ENCODE results near the gene CST4.
"Not testable (repeated sequence)": the region's sequence is repeated elsewhere in the genome, so short reads cannot be mapped to it uniquely, and the experiment has no call there.

CST4 gene

DNA sequence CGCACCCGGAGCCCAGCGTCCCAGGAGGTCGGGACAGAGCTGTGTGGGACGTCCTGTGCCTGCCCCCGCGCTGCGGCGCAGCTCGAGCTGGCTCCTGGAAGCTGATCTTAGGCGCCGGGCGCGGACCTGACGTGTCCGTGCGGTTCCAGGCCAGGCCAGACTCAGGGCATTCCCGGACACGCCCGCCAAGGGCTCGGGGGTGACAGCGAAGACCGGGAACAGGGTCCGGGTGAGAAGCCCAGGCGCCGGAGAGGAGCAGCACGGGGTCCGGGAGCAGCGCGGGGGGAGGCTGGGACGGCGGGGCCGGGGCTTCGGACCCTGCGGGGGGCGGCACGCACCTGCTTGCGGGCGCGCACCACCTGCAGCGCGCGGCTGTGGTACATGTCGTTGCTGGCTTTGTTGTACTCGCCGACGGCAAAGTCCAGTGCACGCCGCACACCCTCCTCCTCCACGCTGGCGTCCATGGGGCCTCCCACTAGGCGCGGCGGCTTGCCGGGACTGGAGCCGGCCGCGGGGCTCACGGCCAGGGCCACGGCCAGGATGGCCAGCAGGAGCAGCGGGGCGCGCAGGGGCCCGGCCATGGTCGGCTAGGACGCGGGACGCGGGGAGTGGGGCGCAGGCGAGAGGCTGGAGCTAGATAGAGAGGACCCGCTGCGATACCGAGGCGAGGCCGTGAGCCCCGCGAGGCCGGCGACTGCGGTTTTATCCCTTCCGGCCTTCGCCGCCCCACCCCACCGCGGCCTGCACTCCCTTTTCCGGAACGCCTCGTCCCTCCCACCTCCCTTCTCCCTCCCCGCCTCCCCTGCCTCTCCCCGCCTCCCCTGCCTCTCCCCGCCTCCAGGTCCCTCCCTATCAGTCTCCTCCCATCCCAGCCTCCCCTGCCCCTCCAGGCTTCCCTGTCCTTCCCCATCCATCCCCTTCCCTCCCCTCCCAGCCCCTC, 51.3 kb downstream of the CST4 start, which contains the start of gene CST3:
Gene CST3 (minus strand): TSS at position 674 of the 940 bp plus-strand sequence. CDS start 93 bp downstream, at position 581.
- Histone ChIP-seq H3K36me3 (ENCODE audit: control insufficient read depth, insufficient read depth, low read length) (no peaks in the 10 kb centered on the region), H3K27me3 (ENCODE audit: control insufficient read depth, insufficient read depth, low read length, poor library complexity, severe bottlenecking) (peaks cover 11% of the 10 kb centered on the region)
- 0 to 1% methylated on average over 92 of the region's 92 CpGs for WGBS, 2 experiments

DNA sequence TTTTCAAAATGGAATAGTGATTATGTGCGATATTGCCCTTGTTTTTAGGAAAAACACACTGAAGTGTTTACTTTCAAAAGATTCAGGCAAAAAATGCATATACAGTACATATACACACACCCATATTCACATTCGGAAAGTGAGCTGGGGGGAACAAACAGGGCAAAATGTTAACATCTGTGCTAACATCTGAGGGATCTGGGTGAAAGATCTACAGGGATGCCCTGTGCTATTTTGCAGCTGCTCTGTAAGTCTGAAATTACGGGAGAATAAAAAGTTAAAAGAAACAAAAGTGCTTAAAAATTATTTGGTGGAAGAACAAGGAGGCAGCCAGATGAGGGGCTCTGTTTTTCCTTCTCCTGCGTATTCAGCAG, 51.9 kb downstream of the CST4 start:
- peaks cover 6% of the 10 kb centered on the region for H3K4me1 ChIP-seq (ENCODE audit: control insufficient read depth, insufficient read depth, low read length)
- H3K4me3 ChIP-seq (ENCODE audit: insufficient read depth, low read depth, low read length): peak overlapping the region; percentile 49
- WGBS, 2 experiments: 47 to 52% methylated on average over 4 of the region's 4 CpGs
- H3K9me3 ChIP-seq (ENCODE audit: control insufficient read depth, low read length): no peaks in the 10 kb centered on the region
- H3K36me3 ChIP-seq (ENCODE audit: control insufficient read depth, insufficient read depth, low read length): no peaks in the 10 kb centered on the region
- H3K27ac ChIP-seq (ENCODE audit: insufficient read depth, low read depth, low read length, poor library complexity, severe bottlenecking): no peak overlapping the region
- H3K27me3 ChIP-seq (ENCODE audit: control insufficient read depth, insufficient read depth, low read length, poor library complexity, severe bottlenecking): peaks cover 11% of the 10 kb centered on the region

More for the DNA sequence above, 51.3 kb downstream of the CST4 start, which contains the start of gene CST3:
- Histone ChIP-seq H3K4me3 (ENCODE audit: insufficient read depth, low read depth, low read length) (peak within 1 kb of the TSS; percentile 49), H3K27ac (ENCODE audit: insufficient read depth, low read depth, low read length, poor library complexity, severe bottlenecking) (no peak within 1 kb of the TSS), H3K4me1 (ENCODE audit: control insufficient read depth, insufficient read depth, low read length) (peaks cover 6% of the 10 kb centered on the region), H3K9me3 (ENCODE audit: control insufficient read depth, low read length) (no peaks in the 10 kb centered on the region)

DNA sequence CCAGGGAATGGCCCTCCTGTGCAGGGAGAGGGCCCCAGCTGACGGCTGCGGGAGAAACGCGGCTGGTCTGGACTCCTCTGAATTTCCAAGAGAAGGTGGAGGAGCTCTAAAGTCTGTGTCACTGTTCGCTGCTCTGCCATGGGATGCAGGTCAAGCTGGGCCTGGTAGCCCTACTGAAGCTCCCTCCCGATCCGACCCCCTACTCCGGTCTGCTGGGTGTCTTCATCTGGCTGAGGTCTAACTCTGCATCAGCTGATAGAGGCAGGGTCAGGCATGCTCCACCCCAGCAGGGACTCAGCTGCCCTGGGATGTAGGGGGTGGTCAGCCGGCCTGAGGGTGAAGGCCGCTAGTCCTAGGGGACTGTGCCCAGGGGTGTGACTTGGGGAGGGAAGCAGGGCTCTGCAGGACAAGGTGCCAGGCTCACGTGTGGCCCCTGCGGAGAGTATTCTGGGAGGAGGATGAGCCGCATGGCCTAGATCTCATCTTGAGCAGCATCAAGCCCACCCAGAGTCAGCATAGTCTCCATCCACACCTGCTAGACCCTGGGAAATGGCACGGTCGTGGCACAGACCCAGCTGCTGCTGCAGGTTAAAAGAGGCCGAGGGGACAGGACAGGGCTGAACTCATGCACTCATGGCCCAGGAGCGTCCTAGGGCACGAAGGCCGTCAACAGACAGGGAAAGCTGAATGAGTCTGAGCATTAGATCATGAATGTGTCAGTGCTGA, 52.5 kb downstream of the CST4 start:
- Histone ChIP-seq H3K36me3 (ENCODE audit: control insufficient read depth, insufficient read depth, low read length) (no peaks in the 10 kb centered on the region), H3K4me1 (ENCODE audit: control insufficient read depth, insufficient read depth, low read length) (peaks cover 6% of the 10 kb centered on the region), H3K27ac (ENCODE audit: insufficient read depth, low read depth, low read length, poor library complexity, severe bottlenecking) (no peak overlapping the region), H3K27me3 (ENCODE audit: control insufficient read depth, insufficient read depth, low read length, poor library complexity, severe bottlenecking) (peaks cover 11% of the 10 kb centered on the region), H3K4me3 (ENCODE audit: insufficient read depth, low read depth, low read length) (peak overlapping the region; percentile 49), H3K9me3 (ENCODE audit: control insufficient read depth, low read length) (no peaks in the 10 kb centered on the region)
- WGBS, 2 experiments: 79 to 82% methylated on average over 19 of the region's 19 CpGs

DNA sequence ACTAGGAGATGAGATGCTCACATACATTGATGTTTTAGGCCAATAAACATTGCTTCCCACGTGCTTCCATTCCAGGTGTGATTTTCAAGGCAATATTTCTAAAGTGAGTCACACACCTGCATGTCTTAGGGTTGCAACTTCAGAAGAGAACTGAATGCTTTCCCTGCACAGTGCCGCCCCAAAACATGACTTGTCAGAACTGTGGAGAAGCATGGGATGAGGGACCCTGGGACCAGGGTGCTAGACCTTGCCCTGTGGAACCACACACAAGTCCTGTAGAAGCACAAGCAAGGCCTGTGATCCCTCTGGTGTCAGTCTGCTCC, 53.1 kb downstream of the CST4 start:
- not testable (repeated sequence) for H3K36me3 ChIP-seq (ENCODE audit: control insufficient read depth, insufficient read depth, low read length); H3K4me1 ChIP-seq (ENCODE audit: control insufficient read depth, insufficient read depth, low read length); H3K4me3 ChIP-seq (ENCODE audit: insufficient read depth, low read depth, low read length); H3K9me3 ChIP-seq (ENCODE audit: control insufficient read depth, low read length); H3K27ac ChIP-seq (ENCODE audit: insufficient read depth, low read depth, low read length, poor library complexity, severe bottlenecking)
- WGBS, 2 experiments: 67% methylated on average over 1 of the region's 2 CpGs; no CpG with 5 or more reads in 1 of the 2 experiments
- peaks cover 11% of the 10 kb centered on the region for H3K27me3 ChIP-seq (ENCODE audit: control insufficient read depth, insufficient read depth, low read length, poor library complexity, severe bottlenecking)

Data from ectodermal cell (in vitro differentiated cells).